H1 (cell line): ENCODE data around the gene SBSN. TPM values are rescaled to one million over a fixed set of nuclear protein-coding genes. Genes with fewer than 3 reads are reported as not detected.

Experiments
- polyA plus RNA-seq, 7 experiments: library from polyadenylated mRNA; depleted of rRNA in 3 of 7; stranded (reverse) in 5 of 7; unstranded in 2 of 7; fragments of >200 nt in 5 of 7; fragments of 200-250 nt in 2 of 7; gene quantifications; 1 replicate in 5 of 7; 2 replicates in 1 of 7; 4 replicates in 1 of 7; pipeline versions ENCODE4 v1.2.1 to v1.2.3, GENCODE V29; 2011 to 2013; ENCODE audit warnings: missing spikeins in 2 of 7, mixed read lengths in 2 of 7
- total RNA-seq: library from RNA; stranded (reverse); fragmentation: NEBNext Ultra II Directional; extraction: Animal tissue kit (Norgen Biotek cat#: 25700); gene quantifications from 2 replicates; pipeline ENCODE4 v1.2.1, GENCODE V29; 2021
- TF ChIP-seq, protein P1 (sequence below): IDR thresholded peaks from 2 replicates; pipeline ENCODE4 v1.6.1; 2012; ENCODE audit warnings: inconsistent platforms
- TF ChIP-seq, protein P2 (sequence below): fragments of 300-600 bp; sonication (generic); IDR thresholded peaks from 2 replicates; pipeline ENCODE4 v1.7.1; 2012; ENCODE audit warnings: low read length, moderate library complexity, mild to moderate bottlenecking, inconsistent platforms; ENCODE audit not compliant: insufficient replicate concordance
- TF ChIP-seq, protein P3 (sequence below): IDR thresholded peaks from 2 replicates; pipeline ENCODE4 v1.6.1; 2012; ENCODE audit warnings: low read length, inconsistent platforms

SBSN gene
- total and polyA plus RNA-seq, 2 of the 8 experiments (the other 6 are each of a cell fraction or from before 2014, with no cell fraction given) = not detected

DNA sequence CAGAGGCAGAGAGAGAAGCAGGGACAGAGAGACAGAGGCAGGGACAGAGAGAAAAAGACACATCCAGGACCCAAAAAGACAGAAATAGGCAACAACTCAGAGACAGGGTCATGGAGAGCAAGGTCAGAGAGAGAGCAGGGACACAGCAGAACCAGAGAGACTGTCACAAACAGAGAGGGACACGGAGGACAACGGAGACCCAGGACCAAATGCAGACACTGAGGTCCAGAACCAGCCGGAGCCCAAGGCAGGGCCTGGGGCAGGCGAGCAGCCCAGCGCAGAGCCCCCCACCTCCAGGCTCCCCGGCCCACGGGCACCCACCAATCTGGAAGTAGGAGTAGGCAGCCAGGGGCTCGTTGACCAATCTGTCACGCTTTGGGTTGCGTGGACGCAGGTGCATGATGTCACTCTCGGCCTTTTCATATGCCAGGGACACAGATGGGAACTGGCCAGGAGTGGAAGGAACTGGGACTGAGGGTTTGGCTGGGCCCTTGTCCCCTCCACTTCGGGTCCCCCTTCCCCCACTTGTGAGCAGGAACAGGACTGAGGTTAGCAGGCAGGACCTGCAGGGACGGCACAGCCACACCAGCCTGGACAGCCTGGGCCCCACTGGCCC lies 25.4 kb upstream of the SBSN start (continued):
- TF ChIP-seq, protein P1, sequence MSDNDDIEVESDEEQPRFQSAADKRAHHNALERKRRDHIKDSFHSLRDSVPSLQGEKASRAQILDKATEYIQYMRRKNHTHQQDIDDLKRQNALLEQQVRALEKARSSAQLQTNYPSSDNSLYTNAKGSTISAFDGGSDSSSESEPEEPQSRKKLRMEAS = no peak
- TF ChIP-seq, protein P2, sequence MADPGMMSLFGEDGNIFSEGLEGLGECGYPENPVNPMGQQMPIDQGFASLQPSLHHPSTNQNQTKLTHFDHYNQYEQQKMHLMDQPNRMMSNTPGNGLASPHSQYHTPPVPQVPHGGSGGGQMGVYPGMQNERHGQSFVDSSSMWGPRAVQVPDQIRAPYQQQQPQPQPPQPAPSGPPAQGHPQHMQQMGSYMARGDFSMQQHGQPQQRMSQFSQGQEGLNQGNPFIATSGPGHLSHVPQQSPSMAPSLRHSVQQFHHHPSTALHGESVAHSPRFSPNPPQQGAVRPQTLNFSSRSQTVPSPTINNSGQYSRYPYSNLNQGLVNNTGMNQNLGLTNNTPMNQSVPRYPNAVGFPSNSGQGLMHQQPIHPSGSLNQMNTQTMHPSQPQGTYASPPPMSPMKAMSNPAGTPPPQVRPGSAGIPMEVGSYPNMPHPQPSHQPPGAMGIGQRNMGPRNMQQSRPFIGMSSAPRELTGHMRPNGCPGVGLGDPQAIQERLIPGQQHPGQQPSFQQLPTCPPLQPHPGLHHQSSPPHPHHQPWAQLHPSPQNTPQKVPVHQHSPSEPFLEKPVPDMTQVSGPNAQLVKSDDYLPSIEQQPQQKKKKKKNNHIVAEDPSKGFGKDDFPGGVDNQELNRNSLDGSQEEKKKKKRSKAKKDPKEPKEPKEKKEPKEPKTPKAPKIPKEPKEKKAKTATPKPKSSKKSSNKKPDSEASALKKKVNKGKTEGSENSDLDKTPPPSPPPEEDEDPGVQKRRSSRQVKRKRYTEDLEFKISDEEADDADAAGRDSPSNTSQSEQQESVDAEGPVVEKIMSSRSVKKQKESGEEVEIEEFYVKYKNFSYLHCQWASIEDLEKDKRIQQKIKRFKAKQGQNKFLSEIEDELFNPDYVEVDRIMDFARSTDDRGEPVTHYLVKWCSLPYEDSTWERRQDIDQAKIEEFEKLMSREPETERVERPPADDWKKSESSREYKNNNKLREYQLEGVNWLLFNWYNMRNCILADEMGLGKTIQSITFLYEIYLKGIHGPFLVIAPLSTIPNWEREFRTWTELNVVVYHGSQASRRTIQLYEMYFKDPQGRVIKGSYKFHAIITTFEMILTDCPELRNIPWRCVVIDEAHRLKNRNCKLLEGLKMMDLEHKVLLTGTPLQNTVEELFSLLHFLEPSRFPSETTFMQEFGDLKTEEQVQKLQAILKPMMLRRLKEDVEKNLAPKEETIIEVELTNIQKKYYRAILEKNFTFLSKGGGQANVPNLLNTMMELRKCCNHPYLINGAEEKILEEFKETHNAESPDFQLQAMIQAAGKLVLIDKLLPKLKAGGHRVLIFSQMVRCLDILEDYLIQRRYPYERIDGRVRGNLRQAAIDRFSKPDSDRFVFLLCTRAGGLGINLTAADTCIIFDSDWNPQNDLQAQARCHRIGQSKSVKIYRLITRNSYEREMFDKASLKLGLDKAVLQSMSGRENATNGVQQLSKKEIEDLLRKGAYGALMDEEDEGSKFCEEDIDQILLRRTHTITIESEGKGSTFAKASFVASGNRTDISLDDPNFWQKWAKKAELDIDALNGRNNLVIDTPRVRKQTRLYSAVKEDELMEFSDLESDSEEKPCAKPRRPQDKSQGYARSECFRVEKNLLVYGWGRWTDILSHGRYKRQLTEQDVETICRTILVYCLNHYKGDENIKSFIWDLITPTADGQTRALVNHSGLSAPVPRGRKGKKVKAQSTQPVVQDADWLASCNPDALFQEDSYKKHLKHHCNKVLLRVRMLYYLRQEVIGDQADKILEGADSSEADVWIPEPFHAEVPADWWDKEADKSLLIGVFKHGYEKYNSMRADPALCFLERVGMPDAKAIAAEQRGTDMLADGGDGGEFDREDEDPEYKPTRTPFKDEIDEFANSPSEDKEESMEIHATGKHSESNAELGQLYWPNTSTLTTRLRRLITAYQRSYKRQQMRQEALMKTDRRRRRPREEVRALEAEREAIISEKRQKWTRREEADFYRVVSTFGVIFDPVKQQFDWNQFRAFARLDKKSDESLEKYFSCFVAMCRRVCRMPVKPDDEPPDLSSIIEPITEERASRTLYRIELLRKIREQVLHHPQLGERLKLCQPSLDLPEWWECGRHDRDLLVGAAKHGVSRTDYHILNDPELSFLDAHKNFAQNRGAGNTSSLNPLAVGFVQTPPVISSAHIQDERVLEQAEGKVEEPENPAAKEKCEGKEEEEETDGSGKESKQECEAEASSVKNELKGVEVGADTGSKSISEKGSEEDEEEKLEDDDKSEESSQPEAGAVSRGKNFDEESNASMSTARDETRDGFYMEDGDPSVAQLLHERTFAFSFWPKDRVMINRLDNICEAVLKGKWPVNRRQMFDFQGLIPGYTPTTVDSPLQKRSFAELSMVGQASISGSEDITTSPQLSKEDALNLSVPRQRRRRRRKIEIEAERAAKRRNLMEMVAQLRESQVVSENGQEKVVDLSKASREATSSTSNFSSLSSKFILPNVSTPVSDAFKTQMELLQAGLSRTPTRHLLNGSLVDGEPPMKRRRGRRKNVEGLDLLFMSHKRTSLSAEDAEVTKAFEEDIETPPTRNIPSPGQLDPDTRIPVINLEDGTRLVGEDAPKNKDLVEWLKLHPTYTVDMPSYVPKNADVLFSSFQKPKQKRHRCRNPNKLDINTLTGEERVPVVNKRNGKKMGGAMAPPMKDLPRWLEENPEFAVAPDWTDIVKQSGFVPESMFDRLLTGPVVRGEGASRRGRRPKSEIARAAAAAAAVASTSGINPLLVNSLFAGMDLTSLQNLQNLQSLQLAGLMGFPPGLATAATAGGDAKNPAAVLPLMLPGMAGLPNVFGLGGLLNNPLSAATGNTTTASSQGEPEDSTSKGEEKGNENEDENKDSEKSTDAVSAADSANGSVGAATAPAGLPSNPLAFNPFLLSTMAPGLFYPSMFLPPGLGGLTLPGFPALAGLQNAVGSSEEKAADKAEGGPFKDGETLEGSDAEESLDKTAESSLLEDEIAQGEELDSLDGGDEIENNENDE = no peak
- TF ChIP-seq, protein P3, sequence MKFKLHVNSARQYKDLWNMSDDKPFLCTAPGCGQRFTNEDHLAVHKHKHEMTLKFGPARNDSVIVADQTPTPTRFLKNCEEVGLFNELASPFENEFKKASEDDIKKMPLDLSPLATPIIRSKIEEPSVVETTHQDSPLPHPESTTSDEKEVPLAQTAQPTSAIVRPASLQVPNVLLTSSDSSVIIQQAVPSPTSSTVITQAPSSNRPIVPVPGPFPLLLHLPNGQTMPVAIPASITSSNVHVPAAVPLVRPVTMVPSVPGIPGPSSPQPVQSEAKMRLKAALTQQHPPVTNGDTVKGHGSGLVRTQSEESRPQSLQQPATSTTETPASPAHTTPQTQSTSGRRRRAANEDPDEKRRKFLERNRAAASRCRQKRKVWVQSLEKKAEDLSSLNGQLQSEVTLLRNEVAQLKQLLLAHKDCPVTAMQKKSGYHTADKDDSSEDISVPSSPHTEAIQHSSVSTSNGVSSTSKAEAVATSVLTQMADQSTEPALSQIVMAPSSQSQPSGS = no peak
